ENCODE results near the gene CPSF3.

Gene CPSF3

GRCh38 chr2:9380702-9381628, 42.5 kb upstream of the CPSF3 start:
- no peak for DNase-seq (ENCODE audit: low read depth)
- no peak for TF ChIP-seq CTCF (IDR thresholded peaks at IDR 0.05; ENCODE audit: insufficient read depth, low read depth, low read length, missing control alignments)

GRCh38 chr2:9382604-9383235, 40.7 kb upstream of the CPSF3 start:
- no peak for TF ChIP-seq CTCF (IDR thresholded peaks at IDR 0.05; ENCODE audit: insufficient read depth, low read depth, low read length, missing control alignments)
- DNase-seq (ENCODE audit: low read depth) = no peak
- no peak overlapping the region for H3K4me3 ChIP-seq (ENCODE audit: low read depth, low read length)

More at GRCh38 chr2:9380702-9381628, 42.5 kb upstream of the CPSF3 start:
- H3K4me3 ChIP-seq (ENCODE audit: low read depth, low read length) = no peak overlapping the region

GRCh38 chr2:9384521-9384920, 38.9 kb upstream of the CPSF3 start:
- DNase-seq (ENCODE audit: low read depth) = no peak
- no peak for TF ChIP-seq CTCF (IDR thresholded peaks at IDR 0.05; ENCODE audit: insufficient read depth, low read depth, low read length, missing control alignments)
- H3K4me3 ChIP-seq (ENCODE audit: low read depth, low read length) = no peak overlapping the region

GRCh38 chr2:9385841-9386240, 37.6 kb upstream of the CPSF3 start:
- no peak overlapping the region for H3K4me3 ChIP-seq (ENCODE audit: low read depth, low read length)
- TF ChIP-seq CTCF (IDR thresholded peaks at IDR 0.05; ENCODE audit: insufficient read depth, low read depth, low read length, missing control alignments) = no peak
- DNase-seq (ENCODE audit: low read depth) = no peak

GRCh38 chr2:9388199-9388681, 35.2 kb upstream of the CPSF3 start:
- DNase-seq (ENCODE audit: low read depth) = no peak
- TF ChIP-seq CTCF (IDR thresholded peaks at IDR 0.05; ENCODE audit: insufficient read depth, low read depth, low read length, missing control alignments) = no peak
- no peak overlapping the region for H3K4me3 ChIP-seq (ENCODE audit: low read depth, low read length)

- H3K4me3 ChIP-seq (ENCODE audit: low read depth, low read length) = no peak overlapping the region
- no peak for TF ChIP-seq CTCF (IDR thresholded peaks at IDR 0.05; ENCODE audit: insufficient read depth, low read depth, low read length, missing control alignments)
- no peak for DNase-seq (ENCODE audit: low read depth)
These were observed 34.2 kb upstream of the CPSF3 start for GRCh38 chr2:9388950-9389911.
